LNCAP (cell line): ENCODE results near the gene KIAA1328.

ENCODE experiments used
- TF ChIP-seq, protein P1 (sequence below): fragments of 450-650 bp; IDR thresholded peaks from 2 replicates; pipeline ENCODE4 v1.5.1; 2017; ENCODE audit warnings: mild to moderate bottlenecking

The KIAA1328 gene

DNA sequence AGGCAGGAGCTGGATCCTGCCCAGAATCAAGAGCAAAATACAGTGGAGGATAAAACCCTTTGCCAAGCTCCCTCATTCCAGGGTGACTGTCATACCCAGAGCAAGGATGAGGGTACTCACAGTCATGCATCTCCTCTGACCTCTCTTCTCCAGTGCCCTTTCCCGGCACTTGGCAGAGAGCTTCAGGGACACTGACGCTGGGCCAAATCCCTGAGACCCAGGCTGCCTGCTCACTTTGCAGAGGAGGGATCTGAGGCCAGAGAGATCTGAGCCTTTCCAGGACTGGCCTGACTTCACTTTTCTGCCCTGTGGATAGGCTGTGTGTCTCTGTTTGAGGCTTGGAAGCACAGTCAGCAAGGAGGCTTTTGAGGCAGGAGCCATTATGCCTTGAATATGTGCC lies 406.7 kb downstream of the KIAA1328 start:
- TF ChIP-seq, protein P1, sequence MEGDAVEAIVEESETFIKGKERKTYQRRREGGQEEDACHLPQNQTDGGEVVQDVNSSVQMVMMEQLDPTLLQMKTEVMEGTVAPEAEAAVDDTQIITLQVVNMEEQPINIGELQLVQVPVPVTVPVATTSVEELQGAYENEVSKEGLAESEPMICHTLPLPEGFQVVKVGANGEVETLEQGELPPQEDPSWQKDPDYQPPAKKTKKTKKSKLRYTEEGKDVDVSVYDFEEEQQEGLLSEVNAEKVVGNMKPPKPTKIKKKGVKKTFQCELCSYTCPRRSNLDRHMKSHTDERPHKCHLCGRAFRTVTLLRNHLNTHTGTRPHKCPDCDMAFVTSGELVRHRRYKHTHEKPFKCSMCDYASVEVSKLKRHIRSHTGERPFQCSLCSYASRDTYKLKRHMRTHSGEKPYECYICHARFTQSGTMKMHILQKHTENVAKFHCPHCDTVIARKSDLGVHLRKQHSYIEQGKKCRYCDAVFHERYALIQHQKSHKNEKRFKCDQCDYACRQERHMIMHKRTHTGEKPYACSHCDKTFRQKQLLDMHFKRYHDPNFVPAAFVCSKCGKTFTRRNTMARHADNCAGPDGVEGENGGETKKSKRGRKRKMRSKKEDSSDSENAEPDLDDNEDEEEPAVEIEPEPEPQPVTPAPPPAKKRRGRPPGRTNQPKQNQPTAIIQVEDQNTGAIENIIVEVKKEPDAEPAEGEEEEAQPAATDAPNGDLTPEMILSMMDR: no peak

- TF ChIP-seq, protein P1: no peak
Measured at GRCh38 chr18:37238282-37239108, 409.6 kb downstream of the KIAA1328 start.

GRCh38 chr18:37242091-37242490 lies 413.2 kb downstream of the KIAA1328 start:
- TF ChIP-seq, protein P1: no peak

- TF ChIP-seq, protein P1: no peak
Measured at GRCh38 chr18:37242826-37243560, 414.1 kb downstream of the KIAA1328 start.

DNA sequence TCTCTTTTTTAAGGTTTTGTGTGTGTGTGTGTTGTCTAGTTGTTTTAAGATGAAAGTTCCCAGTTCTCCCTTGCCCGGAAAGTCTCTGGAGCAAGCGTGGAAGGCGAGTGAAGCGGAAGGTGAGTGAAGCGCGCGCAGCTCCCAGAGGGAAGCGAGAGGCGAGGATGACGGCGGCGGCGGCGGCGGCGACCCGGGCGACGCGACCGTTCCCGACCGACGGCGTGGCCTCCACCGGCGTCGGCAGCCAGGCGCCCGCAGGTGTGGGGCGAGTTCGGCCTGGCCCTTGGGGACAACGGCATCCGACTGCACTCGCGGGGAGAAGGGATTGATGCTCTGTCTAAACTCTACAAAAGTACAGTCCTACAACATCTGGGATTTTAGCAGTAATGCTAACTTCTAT lies 414.8 kb downstream of the KIAA1328 start:
- TF ChIP-seq, protein P1: no peak

DNA sequence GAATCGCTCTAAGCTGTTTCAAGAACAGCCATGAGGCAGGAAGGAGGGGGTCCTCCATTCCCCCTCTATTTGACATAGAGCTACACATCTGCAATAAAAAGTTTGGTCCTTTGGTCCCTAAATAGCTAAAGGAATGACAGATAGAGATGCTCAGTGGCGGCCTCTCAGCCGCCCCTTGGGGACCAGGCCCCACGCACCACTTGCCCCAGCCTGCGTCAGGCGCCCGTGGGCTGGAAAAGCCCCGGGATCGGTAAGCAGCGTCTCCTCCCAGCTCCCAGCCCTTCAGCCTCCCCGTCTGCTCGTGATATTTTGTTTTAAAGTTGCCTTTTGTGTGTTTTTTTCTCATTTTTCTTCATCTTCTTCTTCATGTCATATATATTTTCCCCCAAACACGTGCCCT lies 415.7 kb downstream of the KIAA1328 start:
- TF ChIP-seq, protein P1: no peak

GRCh38 chr18:37246779-37247340 lies 417.9 kb downstream of the KIAA1328 start:
- TF ChIP-seq, protein P1: no peak
